Natural killer cell (primary cell): ENCODE results near the gene FZD7. TPM values are rescaled to one million over a fixed set of nuclear protein-coding genes. Genes with fewer than 3 reads are reported as not detected.

ENCODE experiments used
- ATAC-seq, 3 donors: fragments of 150-1000 bp in 2 of 3; fragments of 200-7000 bp in 1 of 3; cut with Tn5 transposase; 1 replicate in 1 of 3; 2 replicates in 2 of 3; pipeline ENCODE4 v1.10.0; 2021; ENCODE audit warnings: mild to moderate bottlenecking in 2 of 3, moderate library complexity in 2 of 3
- DNase-seq, 2 donors: peaks; one replicate each; pipeline versions ENCODE4 v3.0.0 to v3.0.0-alpha.2; 2013 to 2021; ENCODE audit warnings: mixed read lengths in 1 of 2
- H3K27ac ChIP-seq: one replicate; pipeline ENCODE4 v1.5.1; 2013; ENCODE audit warnings: mild to moderate bottlenecking, low read length
- H3K27me3 ChIP-seq: one replicate; pipeline ENCODE4 v1.6.1; 2013; ENCODE audit warnings: low read length; ENCODE audit not compliant: control insufficient read depth, insufficient read depth
- H3K36me3 ChIP-seq: one replicate; pipeline ENCODE4 v1.6.1; 2013; ENCODE audit warnings: low read length; ENCODE audit not compliant: control insufficient read depth, insufficient read depth
- H3K4me1 ChIP-seq: one replicate; pipeline ENCODE4 v1.6.1; 2013; ENCODE audit warnings: low read length; ENCODE audit not compliant: control insufficient read depth, insufficient read depth
- H3K4me3 ChIP-seq: one replicate; pipeline ENCODE4 v1.5.1; 2013; ENCODE audit warnings: low read length
- H3K9me3 ChIP-seq: one replicate; pipeline ENCODE4 v1.6.1; 2013; ENCODE audit warnings: low read length; ENCODE audit not compliant: control insufficient read depth, insufficient read depth
- H3K27ac Mint-ChIP-seq, 2 donors: one replicate each; pipeline ENCODE4 v1.8.0; 2022; ENCODE audit warnings: mild to moderate bottlenecking in 2 of 2, mixed read lengths in 2 of 2, moderate library complexity in 1 of 2
- H3K27me3 Mint-ChIP-seq, 2 donors: one replicate each; pipeline ENCODE4 v1.8.0; 2022; ENCODE audit warnings: low read depth in 2 of 2, mixed read lengths in 2 of 2
- H3K36me3 Mint-ChIP-seq: one replicate; pipeline ENCODE4 v1.8.0; 2022; ENCODE audit warnings: mixed read lengths
- H3K4me1 Mint-ChIP-seq, 2 donors: one replicate each; pipeline ENCODE4 v1.8.0; 2022; ENCODE audit warnings: mixed read lengths in 2 of 2
- H3K4me3 Mint-ChIP-seq: one replicate; pipeline ENCODE4 v1.8.0; 2022; ENCODE audit warnings: mild to moderate bottlenecking, moderate library complexity, mixed read lengths
- H3K9me3 Mint-ChIP-seq, 2 donors: one replicate each; pipeline ENCODE4 v1.8.0; 2022; ENCODE audit warnings: mixed read lengths in 2 of 2
- WGBS: methylation state at CpG from one replicate; pipeline ENCODE4 v1.1.7; 2013; ENCODE audit warnings: missing lambda C conversion rate; ENCODE audit not compliant: insufficient coverage; 5-methylcytosine and 5-hydroxymethylcytosine counted together
- intact Hi-C: fragments of 100-400 bp; cut with micrococcal nuclease; formaldehyde crosslinking; loops from one replicate; pipeline ENCODE4 v1.14.2; 2022
- total RNA-seq, 4 donors: library from RNA; stranded (reverse); fragments of 120-200 nt in 1 of 4; gene quantifications; one replicate each; pipeline versions ENCODE4 v1.2.3 to v1.2.4, GENCODE V29; 2013 to 2022
- TF ChIP-seq, protein P1 (sequence below): fragments of 200-600 bp; IDR thresholded peaks from one replicate; pipeline ENCODE4 v1.8.0; 2022; ENCODE audit warnings: antibody characterized with exemption

Gene FZD7
- total RNA-seq, 3 donors from 2014 or later (not counting 1 experiment from before 2014, with no cell fraction given) = 0.27 to 1.6 TPM; not detected in 1

DNA sequence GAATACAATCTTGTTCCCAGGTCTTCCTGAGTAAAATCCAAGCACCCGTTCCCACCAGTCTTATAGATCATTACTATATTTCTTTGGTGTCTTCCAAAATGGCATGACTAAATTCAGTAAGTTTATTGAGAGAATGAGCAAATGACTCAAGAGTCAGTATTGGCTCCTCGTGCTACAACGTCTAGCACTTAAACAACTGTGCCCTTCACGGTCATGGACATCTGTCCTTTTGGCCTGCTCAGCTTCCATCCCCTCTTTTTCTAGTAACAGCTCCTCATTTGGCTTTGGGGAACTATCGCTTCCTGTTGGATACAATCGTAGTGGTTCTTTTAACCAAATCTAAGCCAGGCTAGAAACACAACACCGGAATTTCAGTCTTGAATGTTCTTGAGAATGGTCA is 24.1 kb upstream of the FZD7 start:
- ATAC-seq (no peak), DNase-seq (no peak)
- Mint-ChIP-seq H3K27ac (no peak overlapping the region), H3K4me1 (no peaks in the 10 kb centered on the region), H3K4me3 (no peak overlapping the region), H3K36me3 (no peaks in the 10 kb centered on the region), H3K27me3 (peaks cover 12 to 48% of the 10 kb centered on the region in 2 donors), H3K9me3 (no peaks in the 10 kb centered on the region)
- intact Hi-C loops = no loop called here
- TF ChIP-seq, protein P1, sequence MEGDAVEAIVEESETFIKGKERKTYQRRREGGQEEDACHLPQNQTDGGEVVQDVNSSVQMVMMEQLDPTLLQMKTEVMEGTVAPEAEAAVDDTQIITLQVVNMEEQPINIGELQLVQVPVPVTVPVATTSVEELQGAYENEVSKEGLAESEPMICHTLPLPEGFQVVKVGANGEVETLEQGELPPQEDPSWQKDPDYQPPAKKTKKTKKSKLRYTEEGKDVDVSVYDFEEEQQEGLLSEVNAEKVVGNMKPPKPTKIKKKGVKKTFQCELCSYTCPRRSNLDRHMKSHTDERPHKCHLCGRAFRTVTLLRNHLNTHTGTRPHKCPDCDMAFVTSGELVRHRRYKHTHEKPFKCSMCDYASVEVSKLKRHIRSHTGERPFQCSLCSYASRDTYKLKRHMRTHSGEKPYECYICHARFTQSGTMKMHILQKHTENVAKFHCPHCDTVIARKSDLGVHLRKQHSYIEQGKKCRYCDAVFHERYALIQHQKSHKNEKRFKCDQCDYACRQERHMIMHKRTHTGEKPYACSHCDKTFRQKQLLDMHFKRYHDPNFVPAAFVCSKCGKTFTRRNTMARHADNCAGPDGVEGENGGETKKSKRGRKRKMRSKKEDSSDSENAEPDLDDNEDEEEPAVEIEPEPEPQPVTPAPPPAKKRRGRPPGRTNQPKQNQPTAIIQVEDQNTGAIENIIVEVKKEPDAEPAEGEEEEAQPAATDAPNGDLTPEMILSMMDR = no peak
- Histone ChIP-seq H3K4me3 (no peak overlapping the region), H3K36me3 (no peaks in the 10 kb centered on the region), H3K4me1 (no peaks in the 10 kb centered on the region), H3K27ac (no peak overlapping the region), H3K27me3 (peaks cover 2% of the 10 kb centered on the region), H3K9me3 (no peaks in the 10 kb centered on the region)
- 90% methylated on average over 7 of the region's 7 CpGs for WGBS

DNA sequence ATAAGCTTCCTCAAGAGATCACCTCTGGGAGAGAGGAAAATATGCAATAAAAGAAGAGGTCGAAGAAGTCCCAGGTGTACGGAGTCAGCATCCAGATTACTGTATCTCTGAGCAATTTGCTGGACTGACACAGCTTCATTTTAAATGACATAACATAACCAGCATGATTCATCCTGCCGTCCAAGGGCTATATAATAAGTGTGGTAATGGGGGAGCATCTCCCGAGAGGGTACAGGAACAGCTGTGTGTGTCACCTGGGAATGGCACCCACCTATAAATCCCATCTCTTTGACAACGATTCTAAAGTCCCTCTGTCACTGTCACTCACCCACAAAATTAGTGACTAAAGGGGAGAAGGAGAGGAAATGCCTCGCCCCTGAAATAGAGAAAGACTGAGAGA is 19.3 kb upstream of the FZD7 start:
- peaks cover 16 to 59% of the 10 kb centered on the region in 2 donors for H3K27me3 Mint-ChIP-seq
- H3K36me3 ChIP-seq = no peaks in the 10 kb centered on the region
- peaks cover 2% of the 10 kb centered on the region for H3K27me3 ChIP-seq
- H3K4me1 Mint-ChIP-seq = no peaks in the 10 kb centered on the region
- no peak overlapping the region for H3K4me3 ChIP-seq
- TF ChIP-seq, protein P1 = no peak
- no peak overlapping the region for H3K4me3 Mint-ChIP-seq
- no peaks in the 10 kb centered on the region for H3K4me1 ChIP-seq
- no peak overlapping the region for H3K27ac ChIP-seq
- no peak for DNase-seq
- no peaks in the 10 kb centered on the region for H3K9me3 Mint-ChIP-seq
- intact Hi-C loops = no loop called here
- WGBS = 100% methylated on average over 2 of the region's 6 CpGs
- no peaks in the 10 kb centered on the region for H3K9me3 ChIP-seq
- no peak for ATAC-seq
- H3K36me3 Mint-ChIP-seq = no peaks in the 10 kb centered on the region
- no peak overlapping the region for H3K27ac Mint-ChIP-seq

DNA sequence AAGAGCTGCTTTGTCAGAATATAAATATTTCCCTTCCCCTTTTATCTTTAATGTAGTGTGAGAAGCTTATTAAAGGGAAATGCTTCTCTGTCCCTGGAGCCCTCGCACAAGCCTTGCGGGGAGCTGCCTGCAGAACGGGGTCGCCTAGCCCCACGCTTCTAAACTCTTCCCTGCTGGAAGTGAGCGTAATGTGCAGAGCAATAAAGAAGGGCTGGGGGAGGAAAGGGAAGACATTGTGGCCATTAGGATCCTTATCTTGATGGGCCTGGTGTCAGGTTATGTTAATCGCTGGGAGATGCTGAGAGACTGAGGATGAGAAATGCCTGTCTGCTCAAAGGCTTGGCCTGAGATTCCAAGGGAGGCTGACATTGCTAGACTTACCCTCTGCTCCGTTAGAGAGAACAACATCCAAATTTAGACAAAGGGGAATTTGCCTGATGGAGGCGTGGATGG is 18.9 kb upstream of the FZD7 start:
- intact Hi-C loops = no loop called here
- H3K9me3 Mint-ChIP-seq = no peaks in the 10 kb centered on the region
- H3K4me3 Mint-ChIP-seq = no peak overlapping the region
- no peaks in the 10 kb centered on the region for H3K4me1 Mint-ChIP-seq
- no peak for ATAC-seq
- Histone ChIP-seq H3K27me3 (peaks cover 2% of the 10 kb centered on the region), H3K27ac (no peak overlapping the region), H3K9me3 (no peaks in the 10 kb centered on the region), H3K36me3 (no peaks in the 10 kb centered on the region), H3K4me1 (no peaks in the 10 kb centered on the region), H3K4me3 (no peak overlapping the region)
- DNase-seq = no peak
- WGBS = 91% methylated on average over 9 of the region's 9 CpGs
- H3K27ac Mint-ChIP-seq = no peak overlapping the region
- no peaks in the 10 kb centered on the region for H3K36me3 Mint-ChIP-seq
- peaks cover 16 to 57% of the 10 kb centered on the region in 2 donors for H3K27me3 Mint-ChIP-seq
- TF ChIP-seq, protein P1 = no peak

DNA sequence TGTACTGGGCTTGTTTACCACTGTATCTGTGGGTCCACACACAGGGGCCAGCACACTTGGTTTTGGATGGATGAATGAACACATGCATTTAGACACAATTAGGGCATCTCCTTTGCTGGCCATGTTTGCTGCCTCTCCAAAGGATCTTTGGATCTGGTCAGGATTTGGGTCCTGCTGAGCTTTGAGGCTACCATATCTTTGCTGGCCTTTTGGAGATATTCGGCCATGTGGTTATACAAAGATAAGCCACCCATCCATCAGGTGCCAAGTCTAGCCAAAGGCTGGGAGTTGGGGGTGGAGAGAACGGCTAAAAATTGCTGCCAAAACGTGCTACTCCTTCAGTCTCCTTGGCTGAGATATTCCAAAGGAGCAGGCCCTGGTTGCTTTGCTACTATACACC is 18.2 kb upstream of the FZD7 start:
- Mint-ChIP-seq H3K27me3 (peaks cover 16 to 51% of the 10 kb centered on the region in 2 donors), H3K9me3 (no peaks in the 10 kb centered on the region), H3K36me3 (no peaks in the 10 kb centered on the region), H3K4me3 (no peak overlapping the region), H3K27ac (no peak overlapping the region), H3K4me1 (no peaks in the 10 kb centered on the region)
- Histone ChIP-seq H3K9me3 (no peaks in the 10 kb centered on the region), H3K36me3 (no peaks in the 10 kb centered on the region), H3K27me3 (peaks cover 2% of the 10 kb centered on the region), H3K27ac (no peak overlapping the region), H3K4me3 (no peak overlapping the region), H3K4me1 (no peaks in the 10 kb centered on the region)
- ATAC-seq (no peak), DNase-seq (no peak)
- intact Hi-C loops = no loop called here
- TF ChIP-seq, protein P1 = no peak
- WGBS = 75% methylated on average over 3 of the region's 3 CpGs
